Astrocyte (in vitro differentiated cells and primary cell): ENCODE measurements around the gene MRPS12. TPM values are rescaled to one million over a fixed set of nuclear protein-coding genes. Genes with fewer than 3 reads are reported as not detected.

Source experiments
- DNase-seq: peaks from one replicate; pipeline ENCODE4 v3.0.0-alpha.2; 2010; ENCODE audit warnings: low read depth
- FAIRE-seq: peaks from 2 replicates; lab custom pipeline; 2011; peaks lifted over from hg19 to GRCh38; lab: Jason Lieb, UNC
- H2AFZ ChIP-seq: 2 replicates; pipeline ENCODE4 v1.6.0; 2012; ENCODE audit warnings: low read depth, low read length, inconsistent platforms
- H3K27ac ChIP-seq: 2 replicates; pipeline ENCODE4 v1.5.1; 2011; ENCODE audit warnings: low read depth, low read length, inconsistent platforms
- H3K27me3 ChIP-seq: 2 replicates; pipeline ENCODE4 v1.6.0; 2011; ENCODE audit warnings: low read length, inconsistent platforms; ENCODE audit not compliant: insufficient read depth
- H3K36me3 ChIP-seq: 2 replicates; pipeline ENCODE4 v1.5.1; 2011; ENCODE audit warnings: low read length, inconsistent platforms; ENCODE audit not compliant: insufficient read depth
- H3K4me1 ChIP-seq: 2 replicates; pipeline ENCODE4 v1.5.1; 2011; ENCODE audit warnings: low read length, inconsistent platforms; ENCODE audit not compliant: insufficient read depth
- H3K4me2 ChIP-seq: 2 replicates; pipeline ENCODE4 v1.6.0; 2012; ENCODE audit warnings: low read length, inconsistent platforms
- H3K4me3 ChIP-seq: 2 replicates; pipeline ENCODE4 v1.5.1; 2011; ENCODE audit warnings: low read depth, mild to moderate bottlenecking, low read length, inconsistent platforms; ENCODE audit not compliant: insufficient read depth
- H3K79me2 ChIP-seq: 2 replicates; pipeline ENCODE4 v1.6.0; 2012; ENCODE audit warnings: mild to moderate bottlenecking, low read length, inconsistent platforms; ENCODE audit not compliant: insufficient read depth
- H3K9ac ChIP-seq: 2 replicates; pipeline ENCODE4 v1.6.0; 2012; ENCODE audit warnings: mild to moderate bottlenecking, low read length, inconsistent platforms
- H3K9me3 ChIP-seq: 2 replicates; pipeline ENCODE4 v1.5.1; 2012; ENCODE audit warnings: low read depth, mild to moderate bottlenecking, low read length, inconsistent platforms; ENCODE audit not compliant: insufficient read depth
- H4K20me1 ChIP-seq: 2 replicates; pipeline ENCODE4 v1.6.0; 2012; ENCODE audit warnings: low read length, inconsistent platforms; ENCODE audit not compliant: insufficient read depth
- H3K27ac Mint-ChIP-seq: one replicate; pipeline ENCODE4 v1.8.0; 2021; ENCODE audit warnings: mild to moderate bottlenecking, mixed read lengths; ENCODE audit not compliant: unreplicated experiment
- H3K27me3 Mint-ChIP-seq: one replicate; pipeline ENCODE4 v1.8.0; 2021; ENCODE audit warnings: low read depth, mixed read lengths; ENCODE audit not compliant: unreplicated experiment
- H3K36me3 Mint-ChIP-seq: one replicate; pipeline ENCODE4 v1.8.0; 2021; ENCODE audit warnings: low read depth, mixed read lengths; ENCODE audit not compliant: unreplicated experiment
- H3K4me1 Mint-ChIP-seq: one replicate; pipeline ENCODE4 v1.8.0; 2021; ENCODE audit warnings: low read depth, mixed read lengths; ENCODE audit not compliant: unreplicated experiment
- H3K4me3 Mint-ChIP-seq: one replicate; pipeline ENCODE4 v1.8.0; 2021; ENCODE audit warnings: mild to moderate bottlenecking, moderate library complexity, mixed read lengths; ENCODE audit not compliant: unreplicated experiment
- H3K9me3 Mint-ChIP-seq: one replicate; pipeline ENCODE4 v1.8.0; 2021; ENCODE audit warnings: mild to moderate bottlenecking, mixed read lengths; ENCODE audit not compliant: unreplicated experiment
- CTCF ChIP-seq: IDR thresholded peaks from 2 replicates; pipeline ENCODE4 v1.5.1; 2011; ENCODE audit warnings: low read depth, mild to moderate bottlenecking, inconsistent platforms, low read length, moderate library complexity; ENCODE audit not compliant: insufficient read depth
- EZH2 ChIP-seq: IDR thresholded peaks from 2 replicates; pipeline ENCODE4 v1.6.1; 2012; ENCODE audit warnings: mild to moderate bottlenecking, low read length, inconsistent platforms; ENCODE audit not compliant: insufficient read depth
- total RNA-seq: library from RNA; stranded (reverse); gene quantifications from 2 replicates; pipeline ENCODE4 v1.2.1, GENCODE V29; 2021

MRPS12 gene
- total RNA-seq, 1 donor from 2014 or later: 59.5 TPM

DNA sequence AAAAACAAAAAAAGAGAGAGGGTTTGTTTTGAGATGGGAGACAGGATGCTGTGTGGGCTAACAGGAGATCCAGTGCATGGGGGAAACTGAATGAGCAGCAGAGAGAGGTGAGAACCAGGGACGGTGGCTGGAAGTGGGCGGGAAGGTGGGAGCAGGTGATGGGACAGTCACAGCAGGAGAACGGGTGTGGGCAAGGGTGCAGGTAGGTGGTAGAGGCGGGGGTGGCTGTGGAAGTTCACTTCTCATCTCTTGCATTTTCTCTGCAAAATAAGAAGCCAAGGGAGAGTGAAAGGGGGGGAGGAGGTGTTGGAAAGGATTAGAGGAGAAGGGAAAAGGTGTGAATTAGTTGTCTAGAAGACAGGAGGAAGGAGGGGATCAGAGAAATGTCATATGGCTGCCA is 22.9 kb downstream of the MRPS12 start:
- TF ChIP-seq EZH2 (no peak), CTCF (no peak)
- Histone ChIP-seq H3K27ac (no peak overlapping the region), H3K4me1 (peaks cover 6% of the 10 kb centered on the region), H4K20me1 (peaks cover 13% of the 10 kb centered on the region), H3K9me3 (no peaks in the 10 kb centered on the region), H3K4me2 (no peak overlapping the region), H3K9ac (no peak overlapping the region), H2AFZ (no peak overlapping the region), H3K27me3 (no peaks in the 10 kb centered on the region), H3K36me3 (no peaks in the 10 kb centered on the region), H3K4me3 (no peak overlapping the region), H3K79me2 (no peaks in the 10 kb centered on the region)
- Mint-ChIP-seq H3K4me3 (no peak overlapping the region), H3K27me3 (no peaks in the 10 kb centered on the region), H3K27ac (no peak overlapping the region), H3K4me1 (peaks cover 5% of the 10 kb centered on the region), H3K9me3 (peaks cover 4% of the 10 kb centered on the region), H3K36me3 (peaks cover 5% of the 10 kb centered on the region)
- no peak for DNase-seq
- FAIRE-seq: no peak

DNA sequence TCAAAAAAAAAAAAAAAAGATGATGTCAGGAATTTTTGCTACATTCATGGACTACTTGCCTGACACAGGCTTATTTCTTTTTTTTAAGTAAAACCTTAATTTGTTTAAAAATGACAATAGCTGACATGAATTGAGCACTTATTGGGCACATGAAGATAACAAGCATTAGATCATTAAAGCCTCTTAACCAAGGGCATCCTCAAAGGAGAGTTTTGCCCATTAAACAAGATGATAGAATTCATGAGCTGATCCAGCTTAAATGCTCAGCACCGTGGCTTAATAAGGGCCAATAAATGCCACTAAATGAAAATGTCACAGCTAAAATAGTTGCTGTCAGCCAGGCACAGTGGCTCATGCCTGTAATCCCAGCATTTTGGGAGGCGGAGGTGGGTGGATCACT is 25.5 kb downstream of the MRPS12 start:
- H3K4me2 ChIP-seq: no peak overlapping the region
- H3K4me1 ChIP-seq: no peaks in the 10 kb centered on the region
- no peak overlapping the region for H3K9ac ChIP-seq
- no peak overlapping the region for H3K27ac Mint-ChIP-seq
- H3K4me3 ChIP-seq: no peak overlapping the region
- no peak overlapping the region for H2AFZ ChIP-seq
- no peaks in the 10 kb centered on the region for H3K79me2 ChIP-seq
- H3K4me3 Mint-ChIP-seq: no peak overlapping the region
- peaks cover 5% of the 10 kb centered on the region for H3K4me1 Mint-ChIP-seq
- no peaks in the 10 kb centered on the region for H3K9me3 ChIP-seq
- H3K36me3 ChIP-seq: no peaks in the 10 kb centered on the region
- H4K20me1 ChIP-seq: peaks cover 4% of the 10 kb centered on the region
- no peaks in the 10 kb centered on the region for H3K27me3 ChIP-seq
- FAIRE-seq (no peak), DNase-seq (no peak)
- no peak overlapping the region for H3K27ac ChIP-seq
- TF ChIP-seq EZH2: no peak
- H3K9me3 Mint-ChIP-seq: no peaks in the 10 kb centered on the region
- no peaks in the 10 kb centered on the region for H3K27me3 Mint-ChIP-seq
- peaks cover 3% of the 10 kb centered on the region for H3K36me3 Mint-ChIP-seq

- DNase-seq (no peak), FAIRE-seq (no peak)
- Histone ChIP-seq H3K27ac (no peak overlapping the region), H3K4me3 (no peak overlapping the region), H4K20me1 (peaks cover 4% of the 10 kb centered on the region), H3K4me1 (peaks cover 4% of the 10 kb centered on the region), H3K9me3 (no peaks in the 10 kb centered on the region), H3K4me2 (no peak overlapping the region), H3K79me2 (no peaks in the 10 kb centered on the region), H3K27me3 (no peaks in the 10 kb centered on the region), H3K36me3 (no peaks in the 10 kb centered on the region), H3K9ac (no peak overlapping the region), H2AFZ (no peak overlapping the region)
- Mint-ChIP-seq H3K27ac (no peak overlapping the region), H3K27me3 (no peaks in the 10 kb centered on the region), H3K9me3 (no peaks in the 10 kb centered on the region), H3K4me3 (peak overlapping the region; percentile 50), H3K4me1 (peaks cover 4% of the 10 kb centered on the region), H3K36me3 (peaks cover 2% of the 10 kb centered on the region)
- TF ChIP-seq EZH2 (no peak), CTCF (no peak)
Observed at GRCh38 chr19:38958301-38958700, 27.6 kb downstream of the MRPS12 start.
